Epidermal melanocyte (primary cell): ENCODE measurements around the gene SPTB.

Experiments
- DNase-seq: peaks from one replicate; pipeline ENCODE4 v3.0.0; 2011; ENCODE audit warnings: low spot score; ENCODE audit not compliant: insufficient read length

SPTB gene

GRCh38 chr14:64850369-64851137, 29.2 kb downstream of the SPTB start:
- no peak for DNase-seq

GRCh38 chr14:64849940-64850339, 29.8 kb downstream of the SPTB start:
- no peak for DNase-seq

DNA sequence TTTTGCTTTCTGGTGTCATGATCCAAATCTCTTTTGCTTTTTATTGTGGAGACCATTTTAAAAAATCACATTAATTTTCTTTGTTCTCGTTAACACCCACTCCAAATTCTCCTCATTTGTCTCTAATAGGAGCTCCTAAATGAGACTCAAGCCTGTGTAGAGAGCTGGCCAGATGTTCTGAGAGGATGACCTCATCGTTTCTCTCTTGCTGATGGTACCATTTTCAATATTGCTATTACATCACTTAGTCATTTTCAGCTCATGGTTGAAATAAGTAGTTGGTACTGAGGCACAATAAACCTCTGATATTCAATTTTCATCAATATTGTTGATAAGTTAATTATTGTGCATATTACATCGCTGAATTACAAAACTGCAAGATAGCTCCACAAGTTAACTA, 31.5 kb downstream of the SPTB start:
- DNase-seq: no peak

DNA sequence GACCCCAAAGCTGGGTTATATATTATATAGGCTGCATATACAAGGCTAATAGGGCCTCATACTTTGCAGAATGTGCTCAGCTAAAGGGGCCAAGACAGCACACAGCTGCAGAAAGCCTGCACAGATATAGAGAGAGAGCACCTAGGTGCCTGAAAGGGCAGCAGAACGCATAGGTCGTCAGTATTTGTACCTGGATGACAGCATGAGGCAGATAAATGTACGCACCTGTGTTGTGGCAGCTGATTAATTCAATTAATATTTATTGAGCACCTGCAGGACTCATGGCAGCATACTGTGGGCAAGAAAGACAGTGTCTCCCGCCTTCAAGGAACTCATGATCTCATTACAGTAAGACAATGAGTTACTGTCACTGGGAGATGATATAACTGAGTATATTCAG, 33.4 kb downstream of the SPTB start:
- no peak for DNase-seq

- no peak for DNase-seq
Measured at GRCh38 chr14:64845878-64846277, 33.8 kb downstream of the SPTB start.

- no peak for DNase-seq
Measured at GRCh38 chr14:64844969-64845536, 34.7 kb downstream of the SPTB start.

- no peak for DNase-seq
Measured at GRCh38 chr14:64844272-64844671, 35.4 kb downstream of the SPTB start.

GRCh38 chr14:64843548-64843947, 36.2 kb downstream of the SPTB start:
- DNase-seq: no peak

DNA sequence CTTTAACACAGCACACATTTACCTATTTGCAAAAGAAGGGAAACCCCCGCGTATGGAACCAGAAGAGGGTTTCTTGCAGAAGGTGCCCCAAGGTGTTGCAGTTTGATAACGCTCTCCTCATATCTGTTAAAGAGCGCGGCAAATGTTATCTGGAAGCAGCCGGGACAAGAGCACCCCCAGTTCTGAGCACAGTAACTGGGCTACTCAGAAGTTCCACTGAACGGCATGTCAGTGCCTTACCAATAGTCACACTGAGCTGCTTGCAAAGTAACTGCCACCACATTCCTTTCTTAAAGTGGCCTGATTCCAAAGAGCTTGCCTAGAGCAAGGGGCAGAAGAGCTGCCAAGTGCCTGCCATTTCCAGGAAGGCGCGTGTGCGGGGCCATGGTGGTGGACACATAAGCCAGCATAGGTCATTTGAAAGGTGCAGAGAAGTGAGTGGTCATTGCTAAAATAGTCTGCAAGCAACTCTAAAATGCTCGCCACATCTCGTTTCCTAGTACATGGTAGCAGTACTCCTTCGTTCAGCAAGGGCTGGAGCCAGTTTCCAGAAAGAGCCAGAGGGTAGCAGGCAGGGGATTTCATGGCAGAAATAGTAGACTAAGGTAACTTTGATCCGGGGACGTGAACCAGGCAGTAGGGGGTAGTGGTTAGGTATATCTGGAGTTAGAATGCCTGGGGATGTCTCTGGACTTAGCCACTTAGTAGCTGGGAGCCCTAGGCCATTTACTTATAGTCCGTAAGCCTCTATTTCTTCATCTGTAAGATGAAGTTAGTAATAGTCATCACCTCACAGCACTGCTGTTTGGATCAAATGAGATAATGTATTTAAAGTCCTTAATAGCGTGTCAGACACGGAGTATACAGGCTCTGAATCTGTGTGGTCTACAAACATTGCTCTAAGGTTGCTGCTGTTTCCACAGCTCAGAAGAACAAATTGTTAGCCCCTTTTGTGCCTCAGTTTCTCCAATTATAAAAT, 37.6 kb downstream of the SPTB start:
- no peak for DNase-seq

DNA sequence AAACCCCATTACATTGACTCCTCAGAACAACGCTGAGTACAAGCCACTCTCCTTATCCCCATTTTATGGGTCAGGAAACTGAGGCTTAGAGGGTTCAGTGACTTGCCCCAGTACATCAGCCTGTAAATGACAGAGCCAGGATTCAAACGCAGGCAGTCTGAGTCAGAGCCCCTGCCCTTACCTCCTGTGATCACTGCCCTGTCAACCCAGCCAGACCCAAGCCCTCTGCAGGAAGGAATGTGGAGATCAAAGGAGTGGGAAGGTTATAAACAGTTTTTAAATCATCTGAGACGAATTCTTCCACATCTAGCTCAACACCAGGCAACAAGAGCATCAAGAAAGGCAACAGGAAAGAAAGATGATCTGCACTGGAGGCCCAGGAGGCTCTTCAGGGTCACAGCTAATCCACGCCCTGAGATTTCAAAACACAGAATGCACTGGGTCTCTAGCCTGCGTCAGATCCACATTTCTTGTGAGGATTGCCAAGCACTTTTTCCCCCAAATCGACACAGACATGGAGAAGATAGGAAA, 38.5 kb downstream of the SPTB start:
- DNase-seq: no peak

DNA sequence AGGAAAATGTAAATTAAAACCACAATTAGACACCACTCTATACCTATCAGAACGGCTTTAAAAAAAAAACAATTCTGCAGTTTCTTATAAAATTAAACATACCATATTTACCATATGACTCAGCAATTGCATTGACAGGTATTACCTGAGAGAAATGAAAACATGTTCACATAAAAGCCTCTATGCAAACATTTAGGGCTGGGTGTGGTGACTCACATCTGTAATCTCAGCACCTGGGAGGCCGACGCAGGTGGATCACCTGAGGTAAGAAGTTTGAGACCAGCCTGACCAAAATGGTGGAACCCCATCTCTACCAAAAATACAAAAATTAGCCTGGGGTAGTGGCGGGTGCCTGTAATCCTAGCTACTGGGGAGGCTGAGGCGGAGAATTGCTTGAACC, 41.1 kb downstream of the SPTB start:
- DNase-seq: no peak

DNA sequence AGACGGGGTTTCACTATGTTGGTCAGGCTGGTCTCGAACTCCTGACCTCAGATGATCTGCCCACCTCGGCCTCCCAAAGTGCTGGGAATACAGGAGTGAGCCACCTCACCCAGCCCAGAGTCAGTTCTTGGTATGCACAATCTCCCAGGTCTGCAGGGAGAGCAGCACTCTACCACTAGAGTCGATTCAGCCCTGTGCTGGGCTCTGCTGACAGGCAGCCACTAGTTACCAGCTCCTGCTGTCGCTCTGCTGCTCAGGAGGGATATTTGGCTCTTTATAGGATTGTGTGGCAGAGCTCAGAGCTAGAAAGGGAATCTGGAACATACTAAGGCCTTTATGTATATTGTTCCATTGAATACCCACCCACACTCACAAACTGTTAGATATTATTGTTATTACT, 44.3 kb downstream of the SPTB start:
- DNase-seq: no peak

- no peak for DNase-seq
Measured at GRCh38 chr14:64834965-64835364, 44.7 kb downstream of the SPTB start.

DNA sequence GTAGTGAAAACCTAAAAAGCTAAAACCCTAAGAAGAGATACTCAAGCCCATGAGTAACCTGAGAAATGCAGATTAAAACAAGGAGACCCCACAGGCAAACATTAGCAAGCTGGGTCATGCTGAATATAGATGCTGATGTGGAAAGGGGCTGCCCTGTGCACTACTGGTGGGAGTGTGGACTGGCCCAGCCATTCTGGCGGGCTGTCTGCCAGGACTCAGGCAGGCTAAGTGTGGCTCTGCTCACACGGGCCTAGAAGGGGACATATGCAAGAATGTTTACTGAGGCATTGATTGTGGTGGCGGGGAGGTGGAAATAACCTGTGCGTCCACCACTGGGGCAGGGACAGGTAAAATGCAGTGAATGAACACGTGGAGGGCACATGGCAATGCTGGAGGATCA, 48.3 kb downstream of the SPTB start:
- no peak for DNase-seq

DNA sequence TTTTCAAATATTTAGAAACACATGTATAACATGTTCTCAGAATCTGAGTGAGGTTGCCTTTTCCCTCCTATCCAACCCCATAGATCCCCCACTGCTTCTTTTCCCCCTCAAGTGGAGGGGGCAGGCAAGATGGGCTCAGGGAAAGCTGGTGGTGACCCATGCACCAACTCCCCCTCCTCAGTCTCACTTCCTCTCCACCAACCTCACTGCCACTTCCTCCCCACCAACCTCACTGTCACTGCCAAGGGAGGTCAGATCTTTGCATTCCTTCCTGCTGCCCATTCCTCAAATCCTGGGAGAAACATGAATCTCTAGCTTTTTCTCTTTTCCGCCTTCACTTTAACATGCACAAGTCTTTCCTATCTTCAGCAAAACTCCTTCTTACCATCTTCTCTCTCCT, 48.7 kb downstream of the SPTB start:
- no peak for DNase-seq

- DNase-seq: no peak
Measured at GRCh38 chr14:64828071-64828470, 51.6 kb downstream of the SPTB start.

DNA sequence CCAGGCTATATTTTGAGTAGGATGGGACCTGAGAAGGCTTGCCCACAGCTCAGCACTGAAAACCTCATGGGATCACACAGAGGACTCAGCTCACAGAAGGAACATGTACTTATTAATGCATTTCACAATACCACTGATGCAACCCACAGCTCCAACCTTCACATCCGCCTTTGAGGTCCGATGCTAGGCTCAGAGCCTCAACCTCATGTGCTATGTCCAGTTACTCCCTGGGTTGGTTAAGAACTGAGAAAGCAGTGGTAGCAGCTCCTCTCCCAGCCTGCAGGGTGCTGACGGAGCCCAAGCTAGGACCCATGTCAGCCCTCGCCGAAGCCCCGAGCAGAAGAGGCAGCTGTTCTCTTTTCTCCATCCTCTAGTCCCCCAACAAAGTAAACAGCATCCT, 52.9 kb downstream of the SPTB start:
- no peak for DNase-seq

DNA sequence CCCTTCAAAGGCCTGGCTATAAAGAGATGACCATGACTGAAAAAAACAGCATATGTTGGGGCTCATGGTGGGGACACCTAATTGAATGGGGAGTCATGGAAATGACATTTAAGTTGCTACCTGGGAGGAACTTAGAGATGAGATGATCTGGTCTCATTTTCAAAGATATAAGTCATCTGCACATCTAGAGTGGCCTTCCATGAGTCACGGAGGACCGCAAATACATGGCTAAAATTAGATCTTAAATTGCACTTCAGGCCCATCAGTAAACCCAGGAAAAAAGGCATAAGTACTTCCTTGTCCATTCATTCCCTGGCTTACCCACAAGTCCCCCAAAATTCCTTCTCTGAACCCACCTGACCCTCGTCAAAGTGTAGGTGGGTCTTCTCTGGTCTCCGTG, 53.4 kb downstream of the SPTB start:
- DNase-seq: no peak

GRCh38 chr14:64825509-64825908, 54.2 kb downstream of the SPTB start:
- no peak for DNase-seq

DNA sequence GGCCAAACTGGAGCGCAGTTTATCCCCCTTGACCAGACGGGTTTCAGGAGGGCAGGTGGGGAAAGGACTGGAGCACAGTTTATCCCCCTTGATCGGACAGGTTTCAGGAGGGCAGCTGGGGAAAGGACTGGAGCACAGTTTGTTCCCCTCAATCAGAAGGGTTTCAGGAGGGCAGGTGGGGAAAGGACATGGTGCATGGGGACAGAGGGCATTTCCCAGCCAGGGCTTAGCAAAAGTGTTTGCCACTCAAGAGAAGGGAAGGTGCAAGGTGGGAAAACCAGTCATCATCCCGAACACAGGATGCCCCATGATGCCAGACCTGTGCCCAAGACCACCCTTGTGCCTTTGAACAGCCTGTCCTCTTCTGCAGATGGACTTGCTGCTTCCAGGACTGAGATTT, 54.7 kb downstream of the SPTB start:
- no peak for DNase-seq

DNA sequence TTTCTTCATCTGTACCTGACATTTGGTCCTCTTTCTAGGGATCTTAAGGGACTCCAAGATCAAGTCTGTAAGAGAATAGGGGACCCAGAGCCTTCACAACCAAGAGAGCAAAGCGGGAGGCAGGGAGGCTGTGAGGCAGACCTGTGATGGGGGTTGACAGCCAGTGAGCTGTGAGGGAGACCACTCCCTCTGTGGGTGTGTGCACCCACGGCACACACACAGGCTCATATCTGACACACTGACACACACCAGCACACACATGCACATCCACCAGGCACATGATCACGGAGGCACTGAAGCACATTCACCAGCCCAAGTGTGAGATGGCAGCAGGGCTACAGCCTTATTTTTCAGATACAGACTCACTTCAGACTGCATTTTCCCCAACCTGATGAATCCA, 55.2 kb downstream of the SPTB start:
- no peak for DNase-seq

- DNase-seq: peak; percentile 85
Measured at GRCh38 chr14:64823305-64823861, 56.3 kb downstream of the SPTB start.
